ENCODE data around the gene NRGN. TPM values are rescaled to one million over a fixed set of nuclear protein-coding genes. Genes with fewer than 3 reads are reported as not detected.

Gene NRGN
- total and polyA plus RNA-seq, 10 of the 15 experiments (the other 5 are each of a cell fraction or from before 2014, with no cell fraction given): 0.36 to 3.2 (median 1.1) TPM; not detected in 2

DNA sequence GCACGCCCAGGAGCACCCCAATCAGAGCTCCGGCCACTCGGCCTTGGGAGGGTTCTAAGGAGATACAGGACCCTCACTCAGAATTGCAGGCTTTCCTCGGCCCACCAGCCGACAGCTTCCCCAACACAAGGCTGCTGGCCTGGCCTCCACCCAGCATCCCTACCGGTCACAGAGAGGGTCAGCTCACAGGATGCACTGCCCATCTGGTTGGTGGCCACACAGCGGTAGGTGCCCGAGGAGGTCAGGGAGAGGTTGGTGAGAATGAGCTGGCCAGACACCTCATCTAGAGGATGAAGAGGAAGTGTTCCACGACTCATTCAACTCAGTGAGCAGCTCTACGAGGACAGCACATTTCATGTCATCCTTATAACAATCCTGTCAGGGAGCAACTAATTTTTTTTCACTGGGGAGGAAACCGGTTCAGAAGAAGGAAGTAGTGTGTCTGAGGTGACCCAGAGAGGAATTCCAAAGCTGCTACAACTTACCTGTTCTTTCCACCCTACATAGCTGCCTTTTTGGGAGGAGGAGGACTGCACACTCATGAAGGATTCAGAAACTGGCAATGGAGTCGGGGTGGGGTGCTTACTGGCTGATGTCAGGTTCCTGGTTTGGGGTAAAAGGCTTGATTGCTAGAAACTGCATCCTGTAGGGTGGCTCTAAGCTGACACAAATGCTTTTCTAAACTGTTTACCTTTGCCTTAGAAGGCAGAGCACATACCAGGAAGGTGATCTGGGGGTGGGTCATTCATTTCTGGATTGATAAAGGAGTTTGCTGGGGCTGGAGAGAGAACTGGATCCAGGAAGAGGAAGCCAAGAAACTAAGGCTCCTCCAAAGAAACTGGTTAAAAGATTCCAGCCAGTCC lies 9.0 kb downstream of the NRGN start:
- no peak for TF ChIP-seq SREBF2 (IDR thresholded peaks at IDR 0.05; ENCODE audit: low read length)
- no peak for TF ChIP-seq MEF2B (IDR thresholded peaks at IDR 0.05; ENCODE audit: partially characterized antibody, poor library complexity, severe bottlenecking)
- TF ChIP-seq NRF1 (conservative IDR thresholded peaks at IDR 0.05; ENCODE audit: low read depth, low read length): no peak
- no peak for DNase-seq (ENCODE audit: low read depth, low spot score)
- Histone ChIP-seq H2AFZ (ENCODE audit: control insufficient read depth, low read depth, low read length) (no peak overlapping the region), H3K79me2 (ENCODE audit: control insufficient read depth, insufficient read depth, low read length) (no peaks in the 10 kb centered on the region), H3K9ac (ENCODE audit: control insufficient read depth, insufficient read depth, low read length) (no peak overlapping the region), H4K20me1 (ENCODE audit: control insufficient read depth, insufficient read depth) (no peaks in the 10 kb centered on the region), H3K4me1 (ENCODE audit: control insufficient read depth, insufficient read depth, low read length) (peaks cover 4% of the 10 kb centered on the region; the same call in 1 of the 2 replicates), H3K27ac (ENCODE audit: control insufficient read depth, insufficient read depth) (no peak overlapping the region), H3K4me2 (ENCODE audit: control insufficient read depth, insufficient read depth) (no peak overlapping the region), H3K4me3 (no peak overlapping the region), H3K27me3 (replicated peaks in 1 of 2; ENCODE audit: control insufficient read depth in 2 of 2, insufficient read depth in 2 of 2, low read length in 1 of 2) (no peaks in the 10 kb centered on the region), H3K36me3 (ENCODE audit: control insufficient read depth in 2 of 2, insufficient read depth in 2 of 2, low read length in 1 of 2) (no peaks in the 10 kb centered on the region), H3K9me3 (replicated peaks; ENCODE audit: control insufficient read depth, insufficient read depth, low read length) (no peaks in the 10 kb centered on the region)
- FAIRE-seq: no peak
- intact Hi-C loops (cut with micrococcal nuclease; ENCODE audit: unreplicated experiment) (no loop called here), in situ Hi-C loops (cut with MboI) (no loop called here)
- CTCF ChIA-PET: interaction anchor here (0.8 to 12.2 kb wide), 4 partner anchors 14 to 79 kb away, joined by 3 to 202 read pairs (median 4); partner anchors contain the start of gene ESAM
- no TSS peak for BruUV-seq (replicated peaks)
- RAD21 ChIA-PET (ENCODE audit: unreplicated experiment): interaction anchor here (0.6 to 2.5 kb wide), 2 partner anchors 50 to 88 kb away, joined by 4 to 9 read pairs; no protein-coding TSS in a partner anchor
- POLR2A ChIA-PET: no interaction called here
- WGBS (ENCODE audit: insufficient coverage, insufficient replicate concordance, low lambda C conversion rate, missing lambda C conversion rate): 45% methylated on average over 12 of the region's 12 CpGs
- no peak for ATAC-seq
- SMC1A ChIA-PET (ENCODE audit: uncharacterized antibody, unreplicated experiment): interaction anchor here (1.0 to 7.0 kb wide), 4 partner anchors 12 to 80 kb away, joined by 3 to 91 read pairs (median 4); partner anchors contain the start of gene ESAM

DNA sequence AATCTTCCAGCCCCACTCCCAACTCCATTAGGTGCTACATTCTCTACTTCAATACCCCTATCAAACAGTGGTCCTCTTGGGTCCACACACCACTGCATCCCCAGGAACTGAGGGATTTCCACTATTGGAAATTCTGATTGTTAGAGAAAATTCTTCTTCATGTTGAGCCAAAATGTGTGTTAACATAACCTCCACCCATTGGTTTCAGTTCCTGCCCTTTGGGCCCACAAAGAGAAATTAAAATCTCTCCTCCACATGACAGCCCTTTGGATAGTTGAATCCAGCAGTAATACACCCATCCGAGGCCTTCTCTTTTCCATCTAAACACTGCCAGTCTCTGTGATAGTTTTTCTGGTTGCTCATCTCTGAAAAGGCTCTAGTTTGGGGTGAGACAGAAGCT lies 10.2 kb downstream of the NRGN start:
- 86% methylated on average over 1 of the region's 1 CpG for WGBS (ENCODE audit: insufficient coverage, insufficient replicate concordance, low lambda C conversion rate, missing lambda C conversion rate)
- ATAC-seq: no peak
- no peak for FAIRE-seq
- H3K27me3 ChIP-seq (replicated peaks in 1 of 2; ENCODE audit: control insufficient read depth in 2 of 2, insufficient read depth in 2 of 2, low read length in 1 of 2): no peaks in the 10 kb centered on the region
- DNase-seq (ENCODE audit: low read depth, low spot score): no peak
- intact Hi-C loops (cut with micrococcal nuclease; ENCODE audit: unreplicated experiment) (no loop called here), in situ Hi-C loops (cut with MboI) (no loop called here)
- ChIA-PET CTCF (interaction anchor here (1.3 to 12.2 kb wide), 2 partner anchors 12 to 81 kb away, joined by 4 to 202 read pairs; partner anchors contain the start of gene ESAM), RAD21 (ENCODE audit: unreplicated experiment) (interaction anchor here (1.8 kb wide), 1 partner anchor 81 kb away, joined by 6 read pairs; no protein-coding TSS in a partner anchor), POLR2A (no interaction called here), SMC1A (ENCODE audit: uncharacterized antibody, unreplicated experiment) (interaction anchor here (7.0 kb wide), 1 partner anchor 11 kb away, joined by 91 read pairs; the partner anchor contains the start of gene ESAM)
- no peak overlapping the region for H3K4me3 ChIP-seq
- H3K9me3 ChIP-seq (replicated peaks; ENCODE audit: control insufficient read depth, insufficient read depth, low read length): no peaks in the 10 kb centered on the region
- peaks cover 4% of the 10 kb centered on the region; the same call in 1 of the 2 replicates for H3K4me1 ChIP-seq (ENCODE audit: control insufficient read depth, insufficient read depth, low read length)
- no peaks in the 10 kb centered on the region for H4K20me1 ChIP-seq (ENCODE audit: control insufficient read depth, insufficient read depth)
- H2AFZ ChIP-seq (ENCODE audit: control insufficient read depth, low read depth, low read length): no peak overlapping the region
- H3K36me3 ChIP-seq (ENCODE audit: control insufficient read depth in 2 of 2, insufficient read depth in 2 of 2, low read length in 1 of 2): no peaks in the 10 kb centered on the region
- no peak overlapping the region for H3K4me2 ChIP-seq (ENCODE audit: control insufficient read depth, insufficient read depth)
- H3K27ac ChIP-seq (ENCODE audit: control insufficient read depth, insufficient read depth): no peak overlapping the region
- TF ChIP-seq EED (IDR thresholded peaks at IDR 0.05; ENCODE audit: low read depth) (no peak), IKZF2 (IDR thresholded peaks at IDR 0.05) (no peak), SPI1 (IDR thresholded peaks at IDR 0.05; ENCODE audit: borderline replicate concordance, insufficient read depth, low read depth, low read length) (peak; percentile 60), ASH2L (IDR thresholded peaks at IDR 0.05; ENCODE audit: borderline replicate concordance, low read depth) (no peak), RFX5 (IDR thresholded peaks at IDR 0.05; ENCODE audit: low read depth, low read length) (no peak)
- no peaks in the 10 kb centered on the region for H3K79me2 ChIP-seq (ENCODE audit: control insufficient read depth, insufficient read depth, low read length)
- no TSS peak for BruUV-seq (replicated peaks)
- no peak overlapping the region for H3K9ac ChIP-seq (ENCODE audit: control insufficient read depth, insufficient read depth, low read length)

All from GM12878 (cell line).